HCT116 (cell line): ENCODE results near the gene UBE4A. TPM values are rescaled to one million over a fixed set of nuclear protein-coding genes. Genes with fewer than 3 reads are reported as not detected.

ENCODE experiments used
- ATAC-seq: fragments of 200-7000 bp; cut with Tn5 transposase; 2 replicates; pipeline ENCODE4 v1.9.1; 2020; ENCODE audit warnings: mild to moderate bottlenecking, moderate library complexity
- BruUV-seq: library from RNA; stranded (reverse); fragments of 400-500 nt; replicated peaks from 2 replicates; lab custom pipeline; 2021; lab: Mats Ljungman, UMichigan
- CTCF ChIA-PET: fragments of 300-600 bp; sonication (Branson Sonifier 250); formaldehyde crosslinking; loops from one replicate; lab custom pipeline; 2021; ENCODE audit warnings: antibody characterized with exemption; lab: Charles Lee
- POLR2A ChIA-PET: fragments of 300-600, 350-600 bp; sonication (Branson Sonifier 250); formaldehyde crosslinking; loops from one replicate; lab custom pipeline; 2021; ENCODE audit warnings: antibody characterized with exemption; lab: Charles Lee
- RAD21 ChIA-PET, 2 experiments: fragments of 300-600 bp; sonication (Branson Sonifier 250); formaldehyde crosslinking; loops; one replicate each; lab custom pipeline; 2023; ENCODE audit warnings: low total read pairs in 2 of 2; ENCODE audit not compliant: uncharacterized antibody in 2 of 2, unreplicated experiment in 2 of 2, low non-redundant PET in 1 of 2; lab: Charles Lee
- DNase-seq: peaks from one replicate; pipeline ENCODE4 v3.0.0-alpha.2; 2010; ENCODE audit warnings: low read depth, low spot score
- H2AFZ ChIP-seq: fragments of 200-600 bp; shearing (Covaris generic), sonication (generic); 2 replicates; pipeline ENCODE4 v1.6.1; 2017; ENCODE audit warnings: low read depth, mixed run types, mixed read lengths, antibody characterized with exemption, low read length; ENCODE audit not compliant: poor library complexity, severe bottlenecking
- H3K27ac ChIP-seq: 2 replicates; pipeline ENCODE4 v1.5.1; 2012; ENCODE audit warnings: low read depth, low read length
- H3K27me3 ChIP-seq: fragments of 200-600 bp; sonication (generic); 2 replicates; pipeline ENCODE4 v1.6.1; 2016; ENCODE audit warnings: mixed run types, low read length, mixed read lengths; ENCODE audit not compliant: insufficient read depth
- H3K36me3 ChIP-seq, 2 experiments: fragments of 200-500 bp in 1 of 2; fragments of 200-600 bp in 1 of 2; sonication (Bioruptor generic) in 1 of 2; sonication (generic) in 1 of 2; 2 replicates each; pipeline versions ENCODE4 v1.5.1 to v1.6.1; 2014 to 2016; ENCODE audit warnings: low read length in 2 of 2, inconsistent platforms in 1 of 2, mixed read lengths in 1 of 2, mixed run types in 1 of 2; ENCODE audit not compliant: insufficient read depth in 2 of 2, control insufficient read depth in 1 of 2
- H3K4me1 ChIP-seq, 2 experiments: fragments of 200-600 bp in 1 of 2; sonication (generic) in 1 of 2; 2 replicates each; pipeline versions ENCODE4 v1.5.1 to v1.6.1; 2012 to 2017; ENCODE audit warnings: low read length in 2 of 2, inconsistent platforms in 1 of 2, mild to moderate bottlenecking in 1 of 2, mixed read lengths in 1 of 2, mixed run types in 1 of 2, moderate library complexity in 1 of 2; ENCODE audit not compliant: insufficient read depth in 2 of 2, control insufficient read depth in 1 of 2
- H3K4me2 ChIP-seq: fragments of 200-600 bp; sonication (generic); 2 replicates; pipeline ENCODE4 v1.6.1; 2017; ENCODE audit warnings: mixed run types, low read length, mixed read lengths
- H3K4me3 ChIP-seq, 2 experiments: fragments of 200-600 bp in 1 of 2; sonication (generic) in 1 of 2; replicated peaks in 1 of 2; 2 replicates each; pipeline ENCODE4 v1.5.1; 2011 to 2016; ENCODE audit warnings: low read length in 2 of 2, control low read depth in 1 of 2, low read depth in 1 of 2, mild to moderate bottlenecking in 1 of 2, mixed read lengths in 1 of 2, mixed run types in 1 of 2
- H3K79me2 ChIP-seq: fragments of 200-600 bp; sonication (generic); 2 replicates; pipeline ENCODE4 v1.6.1; 2017; ENCODE audit warnings: mild to moderate bottlenecking, mixed run types, low read length, moderate library complexity, mixed read lengths; ENCODE audit not compliant: insufficient read depth
- H3K9ac ChIP-seq: fragments of 200-600 bp; sonication (generic); 2 replicates; pipeline ENCODE4 v1.6.1; 2016; ENCODE audit warnings: low read length, mixed read lengths
- H3K9me2 ChIP-seq: fragments of 200-600 bp; sonication (generic), shearing (Covaris generic); 2 replicates; pipeline ENCODE4 v1.6.1; 2017; ENCODE audit warnings: mixed run types, mild to moderate bottlenecking, moderate library complexity; ENCODE audit not compliant: insufficient read depth
- H3K9me3 ChIP-seq, 2 experiments: fragments of 200-500 bp in 1 of 2; fragments of 200-600 bp in 1 of 2; sonication (Bioruptor generic) in 1 of 2; sonication (generic) in 1 of 2; 2 replicates each; pipeline ENCODE4 v1.6.1; 2014 to 2017; ENCODE audit warnings: low read length in 2 of 2, mixed read lengths in 2 of 2, inconsistent platforms in 1 of 2, low read depth in 1 of 2, mild to moderate bottlenecking in 1 of 2, mixed run types in 1 of 2, moderate library complexity in 1 of 2; ENCODE audit not compliant: control insufficient read depth in 1 of 2, insufficient read depth in 1 of 2
- H4K20me1 ChIP-seq: fragments of 200-600 bp; sonication (generic), shearing (Covaris generic); 2 replicates; pipeline ENCODE4 v1.6.1; 2017; ENCODE audit warnings: mixed run types, mild to moderate bottlenecking, moderate library complexity; ENCODE audit not compliant: insufficient read depth
- ATF3 ChIP-seq: IDR thresholded peaks from 2 replicates; pipeline ENCODE4 v1.6.1; 2012
- EGR1 ChIP-seq: IDR thresholded peaks from 2 replicates; pipeline ENCODE4 v1.6.1; 2012; ENCODE audit warnings: low read depth
- ELF1 ChIP-seq: IDR thresholded peaks from 2 replicates; pipeline ENCODE4 v1.6.1; 2012; ENCODE audit warnings: low read depth, borderline replicate concordance
- EZH2 ChIP-seq: fragments of 200-600 bp; sonication (generic); IDR thresholded peaks from 2 replicates; pipeline ENCODE4 v1.6.1; 2017; ENCODE audit warnings: antibody characterized with exemption, mixed run types
- EZH2phosphoT487 ChIP-seq: fragments of 200-600 bp; IDR thresholded peaks from 2 replicates; pipeline ENCODE4 v1.6.1; 2018; ENCODE audit warnings: antibody characterized with exemption, borderline replicate concordance
- JUND ChIP-seq: IDR thresholded peaks from 2 replicates; pipeline ENCODE4 v1.6.1; 2012
- POLR2A ChIP-seq: IDR thresholded peaks from 2 replicates; pipeline ENCODE4 v1.7.0; 2011; ENCODE audit warnings: borderline replicate concordance; ENCODE audit not compliant: insufficient read depth, insufficient read length; ENCODE audit errors: extremely low read depth
- POLR2AphosphoS5 ChIP-seq: IDR thresholded peaks from 2 replicates; pipeline ENCODE4 v1.6.1; 2011; ENCODE audit warnings: mild to moderate bottlenecking, low read depth, low read length, moderate library complexity
- RAD21 ChIP-seq: IDR thresholded peaks from 2 replicates; pipeline ENCODE4 v1.6.1; 2012; ENCODE audit warnings: low read depth, mild to moderate bottlenecking
- YY1 ChIP-seq: IDR thresholded peaks from 2 replicates; pipeline ENCODE4 v1.6.1; 2011; ENCODE audit warnings: low read length, low read depth, moderate library complexity, mild to moderate bottlenecking; ENCODE audit not compliant: insufficient replicate concordance; ENCODE audit errors: extremely low read depth
- ZBTB33 ChIP-seq: IDR thresholded peaks from 2 replicates; pipeline ENCODE4 v1.6.1; 2011; ENCODE audit warnings: mild to moderate bottlenecking, low read length, moderate library complexity; ENCODE audit not compliant: insufficient replicate concordance; ENCODE audit errors: extremely low read depth
- ZFX ChIP-seq: fragments of 450-650 bp; IDR thresholded peaks from 2 replicates; pipeline ENCODE4 v1.6.1; 2017
- intact Hi-C: fragments of 100-400 bp; cut with micrococcal nuclease; formaldehyde crosslinking; loops from 2 replicates; pipeline ENCODE4 v1.10.0; 2022
- total RNA-seq: library from RNA; stranded (reverse); gene quantifications from one replicate; pipeline ENCODE4 v1.2.1, GENCODE V29; 2021; ENCODE audit not compliant: unreplicated experiment

Gene UBE4A
- total RNA-seq, 1 experiment from 2014 or later: 49.9 TPM

GRCh38 chr11:118438314-118438931, 79.0 kb downstream of the UBE4A start:
- DNase-seq (no peak), ATAC-seq (no peak)
- Histone ChIP-seq H3K9me3 (no peaks in the 10 kb centered on the region), H3K36me3 (no peaks in the 10 kb centered on the region), H2AFZ (no peak overlapping the region), H3K9me2 (no peaks in the 10 kb centered on the region), H4K20me1 (peaks cover 22% of the 10 kb centered on the region), H3K4me1 (peaks cover 16 to 36% of the 10 kb centered on the region in 2 experiments), H3K79me2 (peaks cover 69% of the 10 kb centered on the region), H3K4me3 (peak overlapping the region in 1 of 2 experiments; percentile 69; a peak in 2 of 4 replicates), H3K9ac (no peak overlapping the region), H3K27me3 (no peaks in the 10 kb centered on the region), H3K4me2 (peak overlapping the region; percentile 92), H3K27ac (no peak overlapping the region)
- ChIA-PET RAD21 (no interaction called here), POLR2A (no interaction called here), CTCF (no interaction called here)
- TF ChIP-seq EGR1 (no peak), ATF3 (no peak), ZBTB33 (no peak), ZFX (no peak), JUND (no peak), YY1 (no peak), EZH2 (no peak), EZH2phosphoT487 (no peak), POLR2A (no peak), RAD21 (no peak), POLR2AphosphoS5 (no peak), ELF1 (no peak)
- intact Hi-C loops: no loop called here
- BruUV-seq: no TSS peak
